Progenitor cell of endocrine pancreas (in vitro differentiated cells): ENCODE data around the gene ERCC4. TPM values are rescaled to one million over a fixed set of nuclear protein-coding genes. Genes with fewer than 3 reads are reported as not detected.

ENCODE experiments used
- DNase-seq: peaks from one replicate; pipeline ENCODE4 v3.0.0; 2021; ENCODE audit warnings: low spot score; ENCODE audit not compliant: unreplicated experiment
- H3K27ac Mint-ChIP-seq: 2 replicates; pipeline ENCODE4 v1.8.0; 2021; ENCODE audit warnings: mild to moderate bottlenecking, moderate library complexity, mixed read lengths
- H3K27me3 Mint-ChIP-seq: 2 replicates; pipeline ENCODE4 v1.8.0; 2021; ENCODE audit warnings: mixed read lengths
- H3K36me3 Mint-ChIP-seq: 2 replicates; pipeline ENCODE4 v1.8.0; 2022; ENCODE audit warnings: mixed read lengths; ENCODE audit not compliant: insufficient read depth
- H3K4me1 Mint-ChIP-seq: 2 replicates; pipeline ENCODE4 v1.8.0; 2021; ENCODE audit warnings: low read depth, mixed read lengths
- H3K4me3 Mint-ChIP-seq: 2 replicates; pipeline ENCODE4 v1.8.0; 2021; ENCODE audit warnings: low read depth, mild to moderate bottlenecking, moderate library complexity, mixed read lengths
- H3K9me3 Mint-ChIP-seq: 2 replicates; pipeline ENCODE4 v1.8.0; 2021; ENCODE audit warnings: low read depth, mixed read lengths
- total RNA-seq: library from RNA; stranded (reverse); gene quantifications from 2 replicates; pipeline ENCODE4 v1.2.1, GENCODE V29; 2021
- TF ChIP-seq, protein P1 (sequence below): fragments of 200-600 bp; sonication (generic); IDR thresholded peaks from one replicate; pipeline ENCODE4 v1.5.0; 2021; ENCODE audit warnings: antibody characterized with exemption, mild to moderate bottlenecking; ENCODE audit not compliant: unreplicated experiment

Gene ERCC4
- total RNA-seq, 1 donor from 2014 or later: 19.3 TPM

DNA sequence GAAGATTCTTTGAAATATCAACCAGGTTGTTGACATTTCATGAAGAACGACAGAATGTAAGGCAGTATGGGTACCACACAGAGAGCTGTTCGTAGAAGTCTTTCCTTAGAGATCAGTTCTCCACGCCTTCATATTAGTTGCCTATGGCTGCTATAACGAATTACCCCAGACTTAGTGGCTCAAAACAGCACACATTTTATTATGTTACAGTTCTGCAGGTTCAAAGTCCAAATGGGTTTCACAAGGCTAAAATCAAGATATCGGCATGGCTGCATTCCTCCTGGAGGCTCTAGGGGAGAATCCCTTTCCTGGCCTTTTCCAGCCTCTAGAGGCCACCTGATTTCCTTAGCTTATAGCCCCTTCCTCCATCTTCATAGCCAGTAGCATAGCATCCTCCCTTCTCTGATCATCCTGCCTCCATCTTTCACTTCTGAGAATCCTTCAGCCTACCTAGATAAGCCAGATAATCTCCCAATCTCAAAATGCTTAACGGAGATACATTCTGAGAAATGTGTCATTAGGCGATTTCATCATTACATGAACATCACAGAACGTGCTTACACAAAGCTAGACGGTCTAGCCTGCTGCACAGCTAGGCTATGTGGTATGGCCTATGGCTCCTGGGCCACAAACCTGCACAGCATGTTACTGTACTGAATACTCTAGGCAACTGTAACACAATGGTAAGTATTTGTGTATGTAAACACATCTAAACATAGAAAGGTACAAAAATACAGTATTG, 26.0 kb downstream of the ERCC4 start:
- H3K36me3 Mint-ChIP-seq: peaks cover 22% of the 10 kb centered on the region
- no peak overlapping the region for H3K4me3 Mint-ChIP-seq
- no peaks in the 10 kb centered on the region for H3K27me3 Mint-ChIP-seq
- H3K4me1 Mint-ChIP-seq: peaks cover 1% of the 10 kb centered on the region
- TF ChIP-seq, protein P1, sequence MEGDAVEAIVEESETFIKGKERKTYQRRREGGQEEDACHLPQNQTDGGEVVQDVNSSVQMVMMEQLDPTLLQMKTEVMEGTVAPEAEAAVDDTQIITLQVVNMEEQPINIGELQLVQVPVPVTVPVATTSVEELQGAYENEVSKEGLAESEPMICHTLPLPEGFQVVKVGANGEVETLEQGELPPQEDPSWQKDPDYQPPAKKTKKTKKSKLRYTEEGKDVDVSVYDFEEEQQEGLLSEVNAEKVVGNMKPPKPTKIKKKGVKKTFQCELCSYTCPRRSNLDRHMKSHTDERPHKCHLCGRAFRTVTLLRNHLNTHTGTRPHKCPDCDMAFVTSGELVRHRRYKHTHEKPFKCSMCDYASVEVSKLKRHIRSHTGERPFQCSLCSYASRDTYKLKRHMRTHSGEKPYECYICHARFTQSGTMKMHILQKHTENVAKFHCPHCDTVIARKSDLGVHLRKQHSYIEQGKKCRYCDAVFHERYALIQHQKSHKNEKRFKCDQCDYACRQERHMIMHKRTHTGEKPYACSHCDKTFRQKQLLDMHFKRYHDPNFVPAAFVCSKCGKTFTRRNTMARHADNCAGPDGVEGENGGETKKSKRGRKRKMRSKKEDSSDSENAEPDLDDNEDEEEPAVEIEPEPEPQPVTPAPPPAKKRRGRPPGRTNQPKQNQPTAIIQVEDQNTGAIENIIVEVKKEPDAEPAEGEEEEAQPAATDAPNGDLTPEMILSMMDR: no peak
- H3K9me3 Mint-ChIP-seq: no peaks in the 10 kb centered on the region
- DNase-seq: no peak
- no peak overlapping the region for H3K27ac Mint-ChIP-seq

DNA sequence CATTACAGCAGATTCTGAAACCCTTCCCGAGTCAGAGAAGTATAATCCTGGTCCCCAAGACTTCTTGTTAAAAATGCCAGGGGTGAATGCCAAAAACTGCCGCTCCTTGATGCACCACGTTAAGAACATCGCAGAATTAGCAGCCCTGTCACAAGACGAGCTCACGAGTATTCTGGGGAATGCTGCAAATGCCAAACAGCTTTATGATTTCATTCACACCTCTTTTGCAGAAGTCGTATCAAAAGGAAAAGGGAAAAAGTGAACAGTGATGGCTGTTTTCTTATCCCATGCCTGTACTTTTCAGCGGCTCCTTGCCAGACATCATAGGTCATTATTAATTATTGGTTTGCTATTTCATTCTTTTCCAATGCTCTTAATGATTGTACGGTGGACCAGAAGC, 28.1 kb downstream of the ERCC4 start:
- Mint-ChIP-seq H3K27me3 (no peaks in the 10 kb centered on the region), H3K27ac (no peak overlapping the region)

DNA sequence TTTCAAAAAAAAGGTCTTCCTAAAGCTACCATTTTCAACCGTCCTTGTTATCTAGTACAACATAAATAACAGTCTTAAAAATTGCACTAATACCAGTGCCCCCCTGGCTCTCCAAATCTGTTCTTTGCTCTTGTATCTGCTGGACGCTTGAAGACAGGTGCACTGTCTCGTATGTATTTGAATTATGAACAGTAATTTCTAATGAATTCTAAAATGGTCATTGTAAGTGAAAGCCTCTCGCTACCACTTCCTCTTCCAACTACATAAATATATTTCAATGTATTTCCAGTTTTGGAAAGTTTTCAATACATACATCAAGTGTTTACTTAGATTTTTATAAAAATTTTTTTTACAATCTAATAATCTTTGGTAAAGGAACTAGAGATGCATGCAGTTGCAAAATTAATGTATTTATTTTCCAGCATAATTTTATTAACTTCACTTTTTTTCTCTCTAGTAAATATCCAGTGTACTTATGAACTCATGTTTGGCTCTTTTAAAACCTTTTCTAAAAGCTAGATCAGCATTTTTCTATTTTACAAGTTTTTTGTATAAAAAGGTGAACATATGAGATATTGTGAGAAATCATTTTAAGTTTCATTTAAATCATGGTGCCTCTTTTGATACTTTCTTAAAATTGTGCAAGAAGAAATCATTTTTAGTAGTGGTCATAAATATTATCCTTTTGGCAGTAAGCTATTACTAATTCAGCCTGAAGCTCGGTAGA, 31.0 kb downstream of the ERCC4 start:
- Mint-ChIP-seq H3K4me1 (peaks cover 3% of the 10 kb centered on the region), H3K36me3 (peaks cover 16% of the 10 kb centered on the region), H3K9me3 (no peaks in the 10 kb centered on the region), H3K4me3 (no peak overlapping the region), H3K27ac (no peak overlapping the region), H3K27me3 (peaks cover 3% of the 10 kb centered on the region)
- no peak for DNase-seq
- TF ChIP-seq, protein P1: no peak

More for the DNA sequence above, 28.1 kb downstream of the ERCC4 start:
- peaks cover 22% of the 10 kb centered on the region for H3K36me3 Mint-ChIP-seq
- no peaks in the 10 kb centered on the region for H3K9me3 Mint-ChIP-seq
- no peak for DNase-seq
- TF ChIP-seq, protein P1: no peak
- peaks cover 3% of the 10 kb centered on the region for H3K4me1 Mint-ChIP-seq
- H3K4me3 Mint-ChIP-seq: no peak overlapping the region

DNA sequence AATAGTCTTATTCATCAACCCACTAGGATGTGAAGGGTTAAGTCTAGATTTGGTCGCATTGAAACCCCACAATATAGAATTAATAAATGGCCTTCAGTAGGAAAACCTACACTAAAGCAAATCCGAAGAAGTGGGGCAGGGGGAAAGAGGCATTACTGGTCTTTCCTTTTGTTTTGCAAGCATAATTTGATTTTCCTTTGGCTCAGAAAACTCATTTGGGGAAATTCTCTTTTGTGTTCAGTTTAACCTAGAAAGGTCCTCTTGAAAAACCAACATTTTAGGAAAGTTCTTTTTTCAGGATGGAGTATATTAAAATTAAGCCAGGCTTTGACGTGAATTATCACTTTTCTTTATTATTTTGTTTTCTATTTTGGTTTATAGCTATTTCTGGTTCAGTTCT, 31.7 kb downstream of the ERCC4 start:
- Mint-ChIP-seq H3K27ac (no peak overlapping the region), H3K4me1 (peaks cover 3% of the 10 kb centered on the region), H3K9me3 (no peaks in the 10 kb centered on the region), H3K36me3 (peaks cover 11% of the 10 kb centered on the region), H3K4me3 (no peak overlapping the region), H3K27me3 (peaks cover 7% of the 10 kb centered on the region)
- TF ChIP-seq, protein P1: no peak
- no peak for DNase-seq

DNA sequence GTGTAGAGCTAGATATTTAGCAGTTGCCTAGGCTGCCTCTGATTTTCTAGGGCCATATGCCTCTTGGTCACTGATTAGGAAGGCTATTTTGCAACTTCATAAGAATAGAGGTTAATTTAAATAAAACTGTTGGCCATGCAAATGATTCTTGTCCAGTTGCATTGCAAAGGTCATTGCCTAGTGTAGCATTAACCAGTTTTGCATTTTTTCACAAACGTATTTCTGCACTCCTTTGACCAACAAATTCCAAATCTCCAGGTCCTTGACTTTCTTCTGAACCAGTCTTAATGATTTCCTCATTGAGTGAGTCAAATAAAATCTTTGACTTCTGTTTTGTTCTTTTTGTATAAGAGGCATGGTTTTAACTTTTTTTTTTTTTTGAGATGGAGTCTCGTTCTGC, 33.5 kb downstream of the ERCC4 start:
- Mint-ChIP-seq H3K27ac (no peak overlapping the region), H3K36me3 (peaks cover 6% of the 10 kb centered on the region), H3K4me1 (peaks cover 10% of the 10 kb centered on the region), H3K4me3 (no peak overlapping the region), H3K9me3 (no peaks in the 10 kb centered on the region), H3K27me3 (peaks cover 7% of the 10 kb centered on the region)
- DNase-seq: no peak
- TF ChIP-seq, protein P1: no peak
